H7 (cell line): ENCODE results near the gene SUPT5H. TPM values are rescaled to one million over a fixed set of nuclear protein-coding genes. Genes with fewer than 3 reads are reported as not detected.
"Not testable (repeated sequence)": the region's sequence is repeated elsewhere in the genome, so short reads cannot be mapped to it uniquely, and the experiment has no call there.

ENCODE experiments used
- DNase-seq: peaks from one replicate; pipeline ENCODE4 v3.0.0; 2012
- H3K27me3 ChIP-seq: 2 replicates; pipeline ENCODE4 v1.6.0; 2011; ENCODE audit warnings: mild to moderate bottlenecking, low read length; ENCODE audit not compliant: control insufficient read depth, insufficient read depth
- H3K36me3 ChIP-seq: replicated peaks from 2 replicates; pipeline ENCODE4 v1.5.1; 2011; ENCODE audit warnings: low read length; ENCODE audit not compliant: control insufficient read depth, insufficient read depth
- H3K4me3 ChIP-seq: 2 replicates; pipeline ENCODE4 v1.5.1; 2011; ENCODE audit warnings: low read depth, mild to moderate bottlenecking, control low read depth, low read length, moderate library complexity; ENCODE audit not compliant: insufficient read depth
- total RNA-seq: library from RNA; depleted of rRNA; stranded (reverse); fragments of >200 nt; shearing (Covaris generic); gene quantifications from 2 replicates; pipeline ENCODE4 v1.2.3, GENCODE V29; 2014

Gene SUPT5H
- total RNA-seq, 1 experiment from 2014 or later: 82.1 TPM

- not testable (repeated sequence) for H3K4me3 ChIP-seq, H3K27me3 ChIP-seq, DNase-seq
- H3K36me3 ChIP-seq: peaks cover 19% of the 10 kb centered on the region
Observed at GRCh38 chr19:39479319-39479801, 34.0 kb downstream of the SUPT5H start.

- Histone ChIP-seq H3K36me3 (peaks cover 13% of the 10 kb centered on the region), H3K27me3 (no peaks in the 10 kb centered on the region), H3K4me3 (no peak overlapping the region)
- DNase-seq: no peak
Observed at GRCh38 chr19:39479916-39480315, 34.5 kb downstream of the SUPT5H start.

DNA sequence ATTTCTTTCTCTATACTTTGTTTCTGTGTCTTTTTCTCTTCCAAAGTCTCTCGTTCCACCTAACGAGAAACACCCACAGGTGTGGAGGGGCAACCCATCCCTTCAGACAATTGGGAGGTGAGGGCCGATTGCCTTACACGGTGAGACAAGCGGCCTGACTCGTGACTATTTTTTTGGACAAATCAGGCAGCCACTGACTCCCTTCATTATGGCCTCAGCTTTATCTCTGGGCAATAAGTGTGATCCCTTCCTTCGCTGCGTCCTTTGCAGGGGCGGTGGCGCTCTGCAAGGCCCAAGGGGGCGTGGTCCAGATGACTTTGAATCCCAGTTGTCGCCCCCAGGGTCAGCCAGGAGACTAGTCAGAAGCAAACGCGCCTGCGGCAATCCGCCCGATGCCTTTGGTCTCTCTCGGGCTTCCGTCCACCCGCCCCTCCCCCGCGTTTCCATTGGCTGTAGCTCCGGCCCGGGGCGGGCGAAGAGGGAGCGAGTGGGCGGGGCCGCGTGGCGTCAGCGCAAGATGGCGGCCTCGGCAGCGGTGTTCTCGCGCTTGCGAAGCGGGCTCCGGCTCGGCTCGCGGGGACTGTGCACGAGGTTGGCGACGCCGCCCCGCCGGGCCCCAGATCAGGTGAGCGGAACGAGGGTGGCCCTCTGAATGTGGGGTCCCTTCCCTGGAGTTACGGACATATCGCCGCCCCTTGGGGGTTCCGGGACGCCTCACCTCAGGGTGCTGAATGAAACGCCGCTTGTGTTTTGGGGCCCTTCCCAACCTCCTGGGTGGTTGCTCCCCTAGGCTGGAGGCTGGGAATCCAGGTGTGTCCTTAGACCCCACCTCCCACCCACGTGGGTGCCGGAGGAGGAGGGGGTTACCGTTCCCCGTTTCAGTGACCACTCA is 35.2 kb downstream of the SUPT5H start, which contains the start of gene TIMM50:
Gene TIMM50, plus strand, starts transcription at position 502 of the 892 bp plus-strand sequence. Its CDS starts 16 bp downstream, at position 518.
- H3K27me3 ChIP-seq: no peaks in the 10 kb centered on the region
- DNase-seq: peak; percentile 98
- peaks cover 13% of the 10 kb centered on the region for H3K36me3 ChIP-seq
- H3K4me3 ChIP-seq: peak within 1 kb of the TSS; percentile 99

- H3K27me3 ChIP-seq: no peaks in the 10 kb centered on the region
- DNase-seq: no peak
- peaks cover 13% of the 10 kb centered on the region for H3K36me3 ChIP-seq
- H3K4me3 ChIP-seq: peak overlapping the region; percentile 99
Observed at GRCh38 chr19:39481229-39481545, 35.8 kb downstream of the SUPT5H start.

DNA sequence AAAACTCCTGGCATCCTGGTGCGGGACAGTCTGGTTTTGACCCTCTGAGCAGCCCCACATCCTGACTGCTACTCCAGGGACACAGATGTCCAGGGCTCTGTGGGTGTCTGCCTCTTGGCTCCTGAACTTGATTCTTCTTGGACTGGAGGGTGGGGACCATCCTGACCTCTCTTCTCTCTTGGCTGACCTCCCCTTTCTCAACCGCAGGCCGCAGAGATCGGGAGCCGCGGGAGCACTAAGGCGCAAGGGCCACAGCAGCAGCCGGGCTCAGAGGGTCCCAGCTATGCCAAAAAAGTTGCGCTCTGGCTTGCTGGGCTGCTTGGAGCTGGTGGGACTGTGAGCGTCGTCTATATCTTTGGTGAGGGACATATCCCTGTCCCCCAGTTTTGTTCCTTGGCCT is 36.3 kb downstream of the SUPT5H start:
- Histone ChIP-seq H3K27me3 (no peaks in the 10 kb centered on the region), H3K36me3 (peaks cover 13% of the 10 kb centered on the region), H3K4me3 (peak overlapping the region; percentile 99)
- no peak for DNase-seq

GRCh38 chr19:39483141-39483540 is 37.8 kb downstream of the SUPT5H start:
- Histone ChIP-seq H3K4me3 (no peak overlapping the region), H3K36me3 (peaks cover 19% of the 10 kb centered on the region), H3K27me3 (no peaks in the 10 kb centered on the region)
- DNase-seq: no peak

DNA sequence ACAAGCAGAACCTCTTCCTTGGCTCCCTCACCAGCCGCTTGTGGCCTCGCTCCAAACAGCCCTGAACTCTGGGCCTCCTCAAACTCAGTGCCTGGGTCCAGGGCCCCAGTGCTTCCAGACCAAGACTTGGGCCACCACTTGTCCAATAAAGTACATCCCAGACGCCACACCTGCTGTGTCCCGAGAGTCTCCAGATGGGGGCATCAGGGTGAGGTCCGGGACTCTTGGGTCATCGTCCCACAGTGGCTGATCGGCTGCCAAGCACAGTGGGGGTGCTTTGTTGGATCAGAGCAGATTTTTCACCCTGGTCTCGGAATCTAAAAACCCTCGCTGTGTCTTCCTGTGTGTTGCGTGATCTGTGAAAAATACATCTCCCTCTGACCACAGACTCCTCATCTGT is 44.4 kb downstream of the SUPT5H start:
- DNase-seq: no peak
- peaks cover 36% of the 10 kb centered on the region for H3K36me3 ChIP-seq

GRCh38 chr19:39492225-39492624 is 46.8 kb downstream of the SUPT5H start:
- Histone ChIP-seq H3K4me3 (no peak overlapping the region), H3K36me3 (peaks cover 26% of the 10 kb centered on the region), H3K27me3 (no peaks in the 10 kb centered on the region)
- DNase-seq: no peak

More for the DNA sequence above, 44.4 kb downstream of the SUPT5H start:
- no peaks in the 10 kb centered on the region for H3K27me3 ChIP-seq
- H3K4me3 ChIP-seq: no peak overlapping the region

- Histone ChIP-seq H3K4me3 (no peak overlapping the region), H3K27me3 (no peaks in the 10 kb centered on the region), H3K36me3 (peaks cover 26% of the 10 kb centered on the region)
- DNase-seq: no peak
Observed at GRCh38 chr19:39492788-39493187, 47.4 kb downstream of the SUPT5H start.

- Histone ChIP-seq H3K4me3 (no peak overlapping the region), H3K27me3 (peaks cover 18% of the 10 kb centered on the region), H3K36me3 (peaks cover 10% of the 10 kb centered on the region)
- no peak for DNase-seq
Observed at GRCh38 chr19:39494661-39495060, 49.3 kb downstream of the SUPT5H start.

DNA sequence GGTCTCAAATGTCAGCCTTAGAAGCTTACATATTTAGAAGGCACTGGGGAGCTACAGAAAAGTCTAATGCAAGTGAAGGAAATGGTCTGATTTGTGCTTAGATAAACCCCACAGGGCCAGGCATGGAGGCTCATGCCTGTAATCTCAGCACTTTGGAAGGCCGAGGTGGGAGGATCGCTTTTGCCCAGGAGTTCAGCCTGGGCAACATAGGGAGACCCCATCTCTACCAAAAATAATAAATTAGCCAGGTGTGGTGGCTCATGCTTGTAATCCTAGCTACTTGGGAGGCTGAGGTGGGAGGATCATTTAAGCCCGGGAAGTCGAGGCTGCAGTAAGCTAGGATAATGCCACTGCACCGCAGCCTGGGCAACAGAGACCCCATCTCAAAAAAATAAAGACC is 50.7 kb downstream of the SUPT5H start:
- H3K27me3 ChIP-seq: peaks cover 30% of the 10 kb centered on the region
- no peak overlapping the region for H3K4me3 ChIP-seq
- peaks cover 2% of the 10 kb centered on the region; the same call in 1 of the 2 replicates for H3K36me3 ChIP-seq
- DNase-seq: no peak

DNA sequence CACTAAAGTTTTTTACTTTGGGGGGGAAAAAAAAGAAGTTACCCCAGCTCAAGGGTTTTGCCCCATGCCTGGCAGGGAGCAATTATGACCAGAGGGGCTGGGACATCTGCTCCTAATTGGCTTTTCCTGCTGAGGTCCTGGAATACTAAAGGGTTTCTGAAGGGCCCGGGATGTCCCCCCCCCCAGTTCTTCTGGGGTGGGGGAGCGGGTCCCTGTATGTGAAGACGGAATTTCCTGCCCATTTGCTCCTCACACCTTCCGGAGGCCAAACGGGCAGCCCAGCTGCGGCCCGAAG is 52.3 kb downstream of the SUPT5H start:
- peaks cover 43% of the 10 kb centered on the region for H3K27me3 ChIP-seq
- no peaks in the 10 kb centered on the region for H3K36me3 ChIP-seq
- no peak for DNase-seq
- no peak overlapping the region for H3K4me3 ChIP-seq

DNA sequence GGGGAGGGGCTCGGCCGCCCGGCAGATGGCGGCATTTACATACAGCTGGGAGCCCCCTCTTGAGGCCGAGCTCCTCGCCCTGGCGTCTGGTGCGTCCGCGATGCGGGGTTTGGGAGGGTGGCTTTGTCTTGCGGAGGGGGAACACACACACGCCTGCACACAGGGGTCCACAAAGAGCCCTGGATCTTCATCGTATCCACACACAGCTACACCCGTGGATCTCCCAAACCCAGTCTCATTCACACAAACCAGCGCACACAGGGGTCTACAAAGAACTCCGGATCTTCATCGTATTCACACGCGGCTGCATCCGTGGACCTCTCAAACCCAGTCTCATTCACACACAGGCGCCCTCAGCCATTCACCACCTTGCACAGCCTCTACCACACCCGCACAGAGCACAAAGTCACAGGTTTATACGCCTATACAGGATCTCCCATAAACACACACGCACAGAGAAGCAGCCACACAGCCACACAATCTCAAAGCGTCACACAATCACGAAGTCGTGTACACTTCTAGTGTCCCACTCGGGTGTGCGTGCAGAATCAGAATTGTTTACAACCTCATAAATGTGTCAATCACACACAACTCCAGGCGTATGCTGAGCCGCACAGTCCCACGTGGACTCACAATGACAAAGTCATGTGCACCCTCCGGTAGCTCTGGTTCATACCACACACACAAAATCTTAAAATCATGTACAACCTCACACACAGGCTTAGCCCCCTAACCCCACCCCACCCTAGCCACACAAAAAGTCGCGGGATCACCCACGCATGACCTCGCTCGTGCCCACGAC is 52.8 kb downstream of the SUPT5H start:
- H3K27me3 ChIP-seq: peaks cover 47% of the 10 kb centered on the region
- DNase-seq: peak; percentile 94
- H3K36me3 ChIP-seq: no peaks in the 10 kb centered on the region
- H3K4me3 ChIP-seq: peak overlapping the region; percentile 59

GRCh38 chr19:39498798-39499642 is 53.6 kb downstream of the SUPT5H start, which contains the start of gene DLL3:
DLL3 (plus strand) TSS chr19:39498947; CDS start chr19:39498975, 28 bp downstream.
- peak within 1 kb of the TSS; percentile 59 for H3K4me3 ChIP-seq
- H3K27me3 ChIP-seq: peaks cover 55% of the 10 kb centered on the region
- no peaks in the 10 kb centered on the region for H3K36me3 ChIP-seq
- peak; percentile 84 for DNase-seq
